Fibroblast of villous mesenchyme (primary cell): ENCODE data around the gene ATF1. TPM values are rescaled to one million over a fixed set of nuclear protein-coding genes. Genes with fewer than 3 reads are reported as not detected.

Experiments
- DNase-seq: peaks from one replicate; pipeline ENCODE4 v3.0.0-alpha.2; 2010; ENCODE audit warnings: low read depth
- H3K4me3 ChIP-seq: 2 replicates; pipeline ENCODE4 v1.5.1; 2011; ENCODE audit warnings: low read depth, mild to moderate bottlenecking, low read length
- CTCF ChIP-seq: IDR thresholded peaks from 2 replicates; pipeline ENCODE4 v1.5.1; 2012; ENCODE audit warnings: low read depth, mild to moderate bottlenecking, low read length; ENCODE audit not compliant: insufficient read depth
- total RNA-seq: library from RNA; depleted of rRNA; stranded (reverse); fragments of >200 nt; gene quantifications from 2 replicates; pipeline ENCODE4 v1.2.3, GENCODE V29; 2012

Gene ATF1
- total RNA-seq, 1 donor: 27.2 TPM

DNA sequence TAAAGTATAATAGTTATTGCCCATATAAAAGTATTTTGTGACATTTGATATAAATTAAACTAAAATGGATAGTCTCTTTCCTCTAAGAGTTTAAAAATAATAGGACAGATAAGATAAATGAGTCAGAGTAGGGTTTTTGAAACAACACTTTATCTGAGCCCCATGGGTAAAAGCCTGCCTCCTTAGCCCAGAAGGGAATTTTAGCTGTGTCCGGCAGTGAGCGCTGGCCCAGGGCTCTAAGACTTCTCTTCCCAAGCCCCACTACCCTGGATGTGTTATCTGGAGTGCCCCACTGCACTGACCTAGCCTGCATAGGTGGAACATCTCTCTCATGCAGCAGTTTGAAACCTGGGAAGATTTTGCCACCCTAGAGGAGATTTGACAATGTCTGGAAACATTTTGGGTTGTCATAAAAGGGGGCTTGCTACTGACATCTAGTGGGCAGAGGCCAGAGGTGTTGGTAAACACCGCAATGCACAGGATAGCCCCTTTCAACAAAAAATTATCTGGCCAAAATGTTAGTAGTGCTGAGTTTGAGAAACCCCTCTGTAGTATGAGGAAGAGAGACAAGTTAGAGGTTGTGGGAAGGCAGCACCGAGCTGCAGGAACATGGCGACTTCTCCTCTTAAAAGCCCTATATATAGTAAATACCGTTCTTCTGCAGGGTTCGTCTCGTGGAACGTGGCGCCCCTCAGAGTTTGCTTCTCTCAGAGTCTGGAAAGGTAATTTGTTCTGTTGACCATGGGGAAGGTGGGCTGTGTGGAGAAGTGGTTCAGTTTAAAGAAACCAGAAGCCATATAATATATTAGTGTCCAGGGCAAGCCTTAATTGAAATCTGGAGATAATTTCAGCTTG, 29.3 kb upstream of the ATF1 start:
- H3K4me3 ChIP-seq: no peak overlapping the region
- peak; percentile 43 for DNase-seq
- peak; percentile 71 for TF ChIP-seq CTCF

DNA sequence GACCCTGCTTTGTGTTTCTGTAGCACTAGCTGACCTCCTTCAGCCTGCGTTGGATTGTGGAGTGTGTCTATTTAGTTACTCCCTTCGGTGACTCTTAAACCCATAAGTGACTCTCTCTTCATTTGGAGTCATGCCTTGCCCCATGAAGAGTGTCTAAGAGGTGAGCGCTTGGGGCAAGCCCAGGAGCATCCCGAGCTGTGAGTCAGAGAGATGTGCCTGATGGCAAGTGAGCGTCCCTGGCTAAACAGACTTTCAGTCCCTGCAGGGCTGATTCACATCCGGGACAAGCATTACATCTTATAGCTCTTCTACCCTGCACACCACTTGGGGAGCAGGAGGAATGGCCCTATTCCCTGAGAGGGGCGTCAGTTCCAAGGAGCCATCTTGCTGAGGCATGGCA, 24.3 kb upstream of the ATF1 start:
- no peak for DNase-seq
- no peak for TF ChIP-seq CTCF
- no peak overlapping the region for H3K4me3 ChIP-seq

- TF ChIP-seq CTCF: no peak
- no peak overlapping the region for H3K4me3 ChIP-seq
- no peak for DNase-seq
Measured at GRCh38 chr12:50740307-50740706, 23.6 kb upstream of the ATF1 start.

- TF ChIP-seq CTCF: no peak
- DNase-seq: no peak
- H3K4me3 ChIP-seq: no peak overlapping the region
Measured at GRCh38 chr12:50742776-50743175, 21.1 kb upstream of the ATF1 start.

DNA sequence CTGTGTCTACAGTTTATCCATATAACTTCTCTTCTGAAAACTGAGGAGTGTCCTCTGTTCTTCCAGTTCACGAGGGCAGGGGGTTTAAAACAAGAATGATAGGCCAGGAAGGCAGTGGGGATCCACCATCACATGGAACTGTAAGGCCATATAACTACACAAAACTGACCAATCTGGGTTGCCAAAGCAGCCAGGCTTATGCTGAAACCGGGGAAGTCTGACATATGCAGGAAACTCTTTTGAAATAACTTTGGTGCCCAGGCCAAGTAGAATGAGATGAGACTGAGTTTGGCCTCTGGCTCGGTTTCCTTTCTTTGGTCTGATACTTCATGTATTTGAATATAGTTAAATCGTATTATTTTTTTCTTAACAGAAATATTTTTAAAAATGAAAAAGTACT, 18.0 kb upstream of the ATF1 start:
- no peak for DNase-seq
- H3K4me3 ChIP-seq: no peak overlapping the region
- TF ChIP-seq CTCF: no peak

- H3K4me3 ChIP-seq: no peak overlapping the region
- no peak for TF ChIP-seq CTCF
Measured at GRCh38 chr12:50746431-50746830, 17.5 kb upstream of the ATF1 start.

DNA sequence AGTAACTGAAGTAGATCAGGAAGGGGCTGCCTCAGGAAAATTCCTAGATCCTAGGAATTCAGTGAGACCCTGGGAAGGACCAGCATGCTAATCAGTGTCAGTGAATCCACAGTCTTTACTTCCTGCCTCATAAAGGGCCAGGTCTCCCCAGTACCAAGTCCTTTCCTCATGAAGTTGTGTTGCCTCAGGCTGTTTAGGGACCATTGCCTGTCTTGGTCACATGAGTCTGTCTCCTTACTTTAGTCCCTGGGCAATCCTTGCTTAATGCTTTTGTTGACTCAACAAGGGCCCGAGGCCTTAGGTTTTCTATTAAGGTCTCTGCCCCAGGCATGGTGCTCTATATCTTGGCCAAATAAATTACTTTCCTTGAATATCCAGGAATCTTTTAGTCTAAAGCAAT, 16.1 kb upstream of the ATF1 start:
- peak; percentile 9 for DNase-seq
- no peak overlapping the region for H3K4me3 ChIP-seq
- no peak for TF ChIP-seq CTCF

More at GRCh38 chr12:50746431-50746830, 17.5 kb upstream of the ATF1 start:
- DNase-seq: no peak
